ENCODE data around the gene FGF14.

DNA sequence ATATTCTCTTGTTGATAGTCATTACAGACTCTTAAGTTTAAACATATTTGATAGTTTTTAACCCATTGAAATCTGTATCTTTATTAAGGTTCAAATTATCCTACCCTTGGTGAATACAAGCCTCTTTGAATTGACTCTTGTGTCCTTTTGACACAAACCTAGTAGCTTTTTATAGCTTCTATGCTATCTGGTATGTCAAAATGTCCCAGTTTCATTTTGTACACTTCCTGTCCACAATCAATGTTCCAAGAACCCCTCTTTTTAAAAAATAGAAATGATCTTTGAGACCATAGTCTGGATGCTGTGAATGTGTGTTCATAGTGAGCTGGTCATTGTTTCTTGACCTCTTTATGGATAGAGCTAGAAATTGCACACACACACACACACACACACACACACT is 39.2 kb upstream of the FGF14 start:
- TF ChIP-seq YY1 (IDR thresholded peaks at IDR 0.05; ENCODE audit: insufficient read depth, insufficient read length) (no peak), ZNF274 (IDR thresholded peaks at IDR 0.05; ENCODE audit: low read depth, low read length) (no peak)
